Activated CD8-positive, alpha-beta memory T cell treated with anti-CD3 and anti-CD28 coated beads for 1 hour (primary cell): ENCODE measurements around the gene FBXL19.

Source experiments
- DNase-seq, 2 donors: peaks; one replicate each; pipeline ENCODE4 v3.0.0-alpha.2; 2020; ENCODE audit warnings: low read depth in 1 of 2; ENCODE audit errors: extremely low read depth in 1 of 2

Gene FBXL19

DNA sequence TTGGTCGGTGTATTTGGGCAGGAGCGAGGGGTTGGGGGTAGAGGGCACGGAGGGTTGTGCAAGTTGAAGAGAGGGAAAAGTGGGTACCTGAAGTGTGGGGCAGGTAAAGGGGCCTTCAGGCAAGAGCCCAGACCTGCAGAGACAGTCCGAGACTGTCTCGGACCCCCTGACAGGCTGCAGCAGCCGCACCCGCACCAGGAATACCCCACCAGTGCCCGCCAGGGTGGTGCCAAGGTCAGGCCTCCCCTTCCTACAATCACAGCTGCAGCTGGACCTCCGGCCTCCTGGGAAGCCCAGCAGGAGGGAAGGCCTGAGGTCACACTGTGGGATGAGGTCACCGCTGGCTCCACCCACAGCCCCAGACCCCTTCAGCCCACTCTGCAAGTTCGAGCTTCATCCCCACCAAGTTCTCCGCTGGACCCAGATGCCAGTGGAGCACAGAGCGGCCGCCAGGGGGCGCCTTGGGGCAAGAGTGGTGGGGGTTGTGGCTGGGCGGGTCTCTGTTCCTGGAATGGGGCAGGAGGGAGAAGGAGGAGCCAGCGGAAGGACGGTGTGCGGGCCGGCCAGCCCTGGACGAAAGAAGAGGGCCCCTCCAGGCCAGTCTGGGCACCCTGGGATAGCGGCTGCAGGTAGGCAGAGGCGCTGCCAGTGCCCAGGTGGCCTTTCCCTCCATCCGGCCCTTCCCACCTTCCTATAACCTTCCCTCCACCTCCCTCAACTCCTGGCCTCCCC is 61.5 kb downstream of the FBXL19 start, which contains the start of gene HSD3B7:
Gene HSD3B7, plus strand, starts transcription at position 539 of the 732 bp plus-strand sequence. CDS start 452 bp downstream, outside the sequence.
- peak; percentile 53 to 78 for DNase-seq

DNA sequence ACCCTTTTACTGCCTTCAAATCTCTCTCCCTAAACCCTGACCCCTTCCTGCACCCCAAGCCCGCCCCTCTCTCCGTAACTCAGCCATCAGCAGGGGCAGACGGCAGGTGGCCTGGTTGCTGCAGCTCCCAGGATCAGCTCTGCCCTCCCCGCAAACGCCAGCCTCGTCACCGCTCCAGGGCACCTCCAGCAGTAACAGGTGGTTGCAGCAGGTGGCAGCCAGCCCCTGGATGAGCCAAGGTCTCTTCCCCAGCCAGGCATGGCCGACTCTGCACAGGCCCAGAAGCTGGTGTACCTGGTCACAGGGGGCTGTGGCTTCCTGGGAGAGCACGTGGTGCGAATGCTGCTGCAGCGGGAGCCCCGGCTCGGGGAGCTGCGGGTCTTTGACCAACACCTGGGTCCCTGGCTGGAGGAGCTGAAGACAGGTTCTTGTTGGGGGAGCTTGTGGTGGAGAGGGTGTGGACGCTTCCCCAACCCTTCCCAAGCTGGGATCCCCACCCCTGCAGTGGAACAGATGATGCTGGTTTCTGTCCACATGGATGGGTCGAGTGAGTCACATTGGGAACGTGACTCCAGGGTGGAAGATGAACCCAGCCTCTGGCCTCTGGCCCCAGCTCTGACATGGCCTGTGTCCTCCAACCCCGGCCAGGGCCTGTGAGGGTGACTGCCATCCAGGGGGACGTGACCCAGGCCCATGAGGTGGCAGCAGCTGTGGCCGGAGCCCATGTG is 62.2 kb downstream of the FBXL19 start:
- no peak for DNase-seq

DNA sequence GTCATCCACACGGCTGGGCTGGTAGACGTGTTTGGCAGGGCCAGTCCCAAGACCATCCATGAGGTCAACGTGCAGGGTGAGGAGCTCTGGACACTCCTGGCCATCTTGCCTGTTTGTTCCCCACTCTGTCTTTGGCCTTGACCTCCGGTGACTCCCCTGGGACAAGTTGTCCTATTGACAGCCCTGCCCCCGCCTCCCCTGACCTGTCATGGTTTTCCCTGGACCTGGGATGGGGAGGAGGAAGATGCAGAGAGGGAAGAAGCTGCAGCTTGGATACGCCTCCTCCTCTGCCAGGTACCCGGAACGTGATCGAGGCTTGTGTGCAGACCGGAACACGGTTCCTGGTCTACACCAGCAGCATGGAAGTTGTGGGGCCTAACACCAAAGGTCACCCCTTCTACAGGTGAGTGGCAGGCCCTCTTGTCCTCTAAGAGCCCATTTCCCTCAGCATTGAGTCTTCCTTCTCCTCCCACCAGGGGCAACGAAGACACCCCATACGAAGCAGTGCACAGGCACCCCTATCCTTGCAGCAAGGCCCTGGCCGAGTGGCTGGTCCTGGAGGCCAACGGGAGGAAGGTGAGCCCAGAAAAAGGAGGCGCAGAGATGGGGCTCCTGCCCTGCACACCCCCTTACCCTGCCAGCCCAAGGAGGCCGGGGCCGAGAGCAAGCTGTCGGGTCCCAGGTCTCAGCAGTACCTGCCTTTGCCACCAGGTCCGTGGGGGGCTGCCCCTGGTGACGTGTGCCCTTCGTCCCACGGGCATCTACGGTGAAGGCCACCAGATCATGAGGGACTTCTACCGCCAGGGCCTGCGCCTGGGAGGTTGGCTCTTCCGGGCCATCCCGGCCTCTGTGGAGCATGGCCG is 63.0 kb downstream of the FBXL19 start:
- DNase-seq: no peak

DNA sequence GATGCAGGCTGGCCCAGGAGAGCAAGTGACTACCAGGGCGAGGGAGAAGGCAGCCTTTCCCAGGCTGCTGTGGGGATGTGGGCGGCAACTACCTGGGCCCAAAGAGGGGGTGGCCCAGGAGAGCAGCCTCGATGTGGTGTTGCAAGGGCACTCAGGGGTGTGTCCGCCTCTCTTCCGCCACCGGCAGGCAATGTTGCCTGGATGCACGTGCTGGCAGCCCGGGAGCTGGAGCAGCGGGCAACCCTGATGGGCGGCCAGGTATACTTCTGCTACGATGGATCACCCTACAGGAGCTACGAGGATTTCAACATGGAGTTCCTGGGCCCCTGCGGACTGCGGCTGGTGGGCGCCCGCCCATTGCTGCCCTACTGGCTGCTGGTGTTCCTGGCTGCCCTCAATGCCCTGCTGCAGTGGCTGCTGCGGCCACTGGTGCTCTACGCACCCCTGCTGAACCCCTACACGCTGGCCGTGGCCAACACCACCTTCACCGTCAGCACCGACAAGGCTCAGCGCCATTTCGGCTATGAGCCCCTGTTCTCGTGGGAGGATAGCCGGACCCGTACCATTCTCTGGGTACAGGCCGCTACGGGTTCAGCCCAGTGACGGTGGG is 64.3 kb downstream of the FBXL19 start:
- DNase-seq: no peak

DNA sequence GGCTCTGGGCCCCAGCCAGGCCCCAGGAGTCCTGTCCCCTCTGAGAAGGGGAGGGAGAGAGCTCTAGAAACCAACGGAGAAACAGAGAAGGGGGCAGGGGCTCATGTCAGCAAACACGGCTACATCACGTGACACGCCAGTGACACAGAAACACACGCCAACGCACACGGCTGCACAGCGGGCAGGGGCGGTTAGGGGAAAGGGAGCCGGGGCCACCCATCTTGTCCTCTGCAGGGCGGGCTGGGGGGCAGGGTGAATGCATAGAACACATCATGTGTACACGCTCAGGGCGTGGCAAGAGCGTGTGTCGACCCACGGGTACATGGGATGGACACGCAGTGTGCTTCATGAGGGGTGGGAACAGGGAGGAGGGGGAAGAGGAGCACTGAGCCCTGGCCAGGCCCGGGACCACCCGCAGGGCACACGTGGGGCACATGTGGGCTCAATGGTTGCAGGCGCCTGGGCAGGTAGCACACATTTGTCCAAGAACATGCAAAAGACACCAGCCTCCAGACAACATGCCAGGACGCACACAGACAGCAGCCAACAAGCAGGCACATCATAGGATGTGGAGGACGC is 66.2 kb downstream of the FBXL19 start:
- no peak for DNase-seq

DNA sequence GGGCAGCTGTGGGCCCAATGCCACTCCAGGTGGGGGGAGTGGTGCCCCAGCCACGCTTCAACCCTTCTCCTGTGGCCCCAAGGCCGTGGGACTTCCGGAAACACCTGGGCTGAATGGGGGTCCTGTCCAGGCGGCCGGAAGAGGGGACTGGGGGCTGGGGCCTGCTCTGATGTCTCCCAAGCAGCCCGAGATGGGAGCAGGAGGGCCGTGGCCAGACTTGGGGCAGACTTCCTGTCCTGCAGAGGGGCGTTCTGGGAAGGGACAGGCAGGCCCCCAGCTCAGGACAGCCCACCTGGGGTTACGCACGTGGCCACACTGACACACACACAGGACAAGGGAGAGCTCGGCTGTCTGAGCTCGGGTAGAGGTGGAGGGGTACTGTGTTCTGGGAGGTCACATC is 66.7 kb downstream of the FBXL19 start:
- no peak for DNase-seq

DNA sequence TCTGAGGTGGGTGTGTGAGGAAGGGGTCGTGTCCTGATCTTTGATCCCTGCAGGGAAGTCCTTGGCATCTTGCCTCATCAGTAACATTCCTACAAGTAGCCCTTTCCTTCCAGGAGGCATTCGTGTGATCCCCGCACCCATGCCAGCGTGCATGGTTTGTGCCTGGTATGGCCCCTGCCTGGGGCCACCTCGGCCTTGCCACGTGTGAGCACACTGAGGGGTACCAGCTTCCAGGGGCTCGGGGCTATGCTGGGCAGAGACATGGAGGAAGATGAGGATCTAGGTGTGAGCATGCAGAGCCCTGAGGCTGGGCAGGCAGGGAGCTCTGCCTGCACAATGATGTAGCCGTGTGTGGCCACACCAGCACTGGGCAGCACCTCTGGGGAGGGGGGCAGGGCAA is 67.7 kb downstream of the FBXL19 start:
- no peak for DNase-seq

DNA sequence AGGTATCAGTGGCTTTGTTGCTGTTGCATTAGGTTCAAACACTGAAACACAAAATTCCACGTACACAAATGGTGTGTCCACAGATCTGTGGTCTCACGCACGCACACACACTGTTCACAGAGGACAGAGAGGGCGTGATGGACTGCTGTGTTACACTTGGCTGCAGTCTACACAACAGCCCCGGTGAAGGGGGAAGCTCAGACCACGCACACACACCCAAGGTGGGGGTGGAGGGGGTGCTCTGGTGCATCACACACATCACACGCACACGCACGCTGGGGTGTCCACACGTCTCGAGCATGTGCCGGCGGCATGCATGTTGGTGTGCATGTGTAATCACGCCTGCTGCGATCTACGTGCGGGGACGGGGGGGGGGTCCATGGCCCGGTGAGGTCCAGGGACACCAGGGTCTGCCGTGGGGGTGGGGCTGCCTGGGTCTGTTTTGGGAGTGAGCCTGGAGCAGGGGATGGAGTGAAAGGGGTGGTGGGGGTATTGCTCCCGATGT is 69.0 kb downstream of the FBXL19 start:
- no peak for DNase-seq

DNA sequence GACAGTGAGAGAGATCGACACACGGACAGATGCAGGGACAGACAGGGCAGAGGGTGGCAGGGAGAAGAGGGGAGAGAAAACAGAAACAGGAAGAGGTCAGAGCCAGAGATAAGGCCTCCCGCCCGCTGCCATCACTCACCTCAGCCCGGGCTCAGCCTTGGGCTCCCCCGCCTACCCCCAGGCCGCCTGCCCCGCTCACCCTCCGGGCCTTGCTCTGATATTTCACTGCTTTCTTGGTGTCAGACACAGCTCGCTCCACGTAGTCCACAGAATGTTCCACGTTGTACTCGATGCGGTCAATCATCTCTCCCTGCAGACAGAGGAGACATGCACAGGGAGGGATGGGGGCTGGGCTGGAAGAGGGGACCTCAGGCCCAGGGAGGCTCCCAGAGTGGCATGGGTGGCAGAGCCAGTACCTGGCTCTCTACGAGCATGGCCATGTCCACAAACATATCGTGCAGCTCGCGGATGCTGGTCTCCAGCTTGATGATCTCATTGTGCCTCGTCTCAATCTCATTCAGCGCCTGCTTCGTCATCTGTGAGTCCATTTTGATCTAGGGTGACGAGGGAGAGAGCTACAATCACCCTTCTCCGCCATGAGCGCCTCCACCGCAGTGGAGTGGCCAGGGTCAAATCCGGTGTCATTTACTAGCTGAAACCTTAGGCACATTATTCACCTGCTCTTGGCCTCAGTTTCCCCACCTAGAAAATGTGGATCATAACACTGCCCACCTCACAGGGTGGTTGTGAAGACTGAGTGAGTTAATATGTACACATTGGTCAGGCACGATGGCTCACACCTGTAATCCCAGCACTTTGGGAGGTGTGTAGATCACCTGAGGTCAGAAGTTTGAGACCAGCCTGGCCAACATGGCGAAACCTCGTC is 69.8 kb downstream of the FBXL19 start:
- DNase-seq: no peak

DNA sequence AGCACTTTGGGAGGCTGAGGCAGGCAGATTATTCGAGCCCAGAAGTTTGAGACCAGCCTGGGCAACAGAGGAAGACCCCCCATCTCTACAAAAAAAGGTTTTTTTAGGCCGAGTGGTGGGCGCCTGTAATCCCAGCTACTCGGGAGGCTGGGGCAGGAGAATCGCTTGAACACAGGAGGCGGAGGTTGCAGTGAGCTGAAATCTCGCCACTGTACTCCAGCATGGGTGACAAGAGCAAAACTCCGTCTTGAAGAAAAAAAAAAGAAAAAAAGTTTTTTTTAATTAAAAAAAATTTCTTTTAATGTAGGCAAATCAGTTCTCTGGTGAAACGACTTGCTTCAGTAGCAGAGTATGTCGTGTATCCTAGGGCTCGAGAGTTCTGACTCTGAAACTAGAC is 72.6 kb downstream of the FBXL19 start:
- DNase-seq: no peak

DNA sequence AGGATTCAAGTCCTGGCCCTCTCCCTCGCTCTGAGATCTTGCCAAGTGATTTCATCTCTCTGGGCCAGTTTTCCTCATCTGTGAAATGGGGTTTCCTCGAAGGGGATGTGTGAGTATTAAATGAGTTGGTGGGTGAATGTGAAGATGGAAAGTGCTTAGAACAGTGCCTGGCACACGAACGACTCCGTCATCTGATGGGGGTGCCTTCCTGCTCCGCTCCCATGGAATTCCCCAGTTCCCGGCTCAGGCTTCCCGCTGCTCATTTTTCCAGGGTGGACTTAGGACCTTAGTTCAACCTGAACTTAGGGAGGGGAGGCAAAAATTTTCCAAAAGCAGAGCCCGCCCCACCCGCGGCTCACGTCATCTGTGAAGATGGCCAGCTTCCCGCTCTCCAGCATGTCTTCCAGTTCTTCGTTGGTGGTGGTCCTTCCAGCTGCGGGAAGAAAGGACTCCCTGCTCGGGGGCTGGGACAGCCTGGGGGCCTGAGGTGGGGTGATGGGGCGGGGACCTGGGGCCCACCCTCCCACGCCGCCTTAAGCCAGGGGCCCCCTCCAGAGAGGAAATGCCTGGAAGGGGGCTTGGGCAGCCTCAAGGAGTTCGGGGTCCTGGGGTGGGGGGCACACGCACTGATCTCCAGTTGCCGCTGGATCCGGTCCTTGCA is 73.1 kb downstream of the FBXL19 start:
- no peak for DNase-seq

DNA sequence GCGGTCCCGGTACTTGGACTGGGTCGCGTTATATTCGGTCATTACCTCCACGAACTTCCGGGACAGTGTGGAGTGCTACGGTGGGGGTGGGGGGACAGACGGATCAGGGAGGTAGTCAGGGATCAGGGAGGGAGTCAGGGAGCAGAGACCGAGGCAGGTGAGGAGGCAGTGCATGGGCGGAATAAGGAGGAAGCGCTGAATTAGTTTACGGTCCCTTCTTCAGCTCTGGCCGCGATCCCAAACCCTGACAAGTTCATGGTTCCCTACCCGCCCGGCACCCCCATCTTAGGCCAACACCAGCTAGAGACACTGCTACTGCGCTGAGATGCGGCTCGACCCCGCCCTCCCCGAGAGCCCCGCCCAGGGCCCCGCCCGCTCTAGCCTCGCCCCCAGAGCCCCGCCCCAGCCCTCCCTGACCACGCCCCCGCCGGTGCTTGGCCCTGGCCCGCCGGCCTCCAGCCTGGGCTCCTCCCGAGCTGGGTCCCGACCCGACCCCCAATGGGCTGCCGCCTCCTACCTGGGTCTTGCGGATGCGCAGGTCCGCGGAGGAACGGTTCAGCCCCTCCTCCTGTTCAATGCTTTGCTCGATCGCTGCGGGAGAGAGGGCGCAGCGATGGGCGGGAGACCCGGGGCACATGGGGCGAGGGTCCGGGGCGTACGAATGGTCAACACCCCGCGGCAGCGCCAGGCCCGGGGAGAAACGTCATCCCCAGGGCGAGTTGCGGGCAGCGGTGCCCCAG is 73.8 kb downstream of the FBXL19 start:
- DNase-seq: peak; percentile 48 to 80

DNA sequence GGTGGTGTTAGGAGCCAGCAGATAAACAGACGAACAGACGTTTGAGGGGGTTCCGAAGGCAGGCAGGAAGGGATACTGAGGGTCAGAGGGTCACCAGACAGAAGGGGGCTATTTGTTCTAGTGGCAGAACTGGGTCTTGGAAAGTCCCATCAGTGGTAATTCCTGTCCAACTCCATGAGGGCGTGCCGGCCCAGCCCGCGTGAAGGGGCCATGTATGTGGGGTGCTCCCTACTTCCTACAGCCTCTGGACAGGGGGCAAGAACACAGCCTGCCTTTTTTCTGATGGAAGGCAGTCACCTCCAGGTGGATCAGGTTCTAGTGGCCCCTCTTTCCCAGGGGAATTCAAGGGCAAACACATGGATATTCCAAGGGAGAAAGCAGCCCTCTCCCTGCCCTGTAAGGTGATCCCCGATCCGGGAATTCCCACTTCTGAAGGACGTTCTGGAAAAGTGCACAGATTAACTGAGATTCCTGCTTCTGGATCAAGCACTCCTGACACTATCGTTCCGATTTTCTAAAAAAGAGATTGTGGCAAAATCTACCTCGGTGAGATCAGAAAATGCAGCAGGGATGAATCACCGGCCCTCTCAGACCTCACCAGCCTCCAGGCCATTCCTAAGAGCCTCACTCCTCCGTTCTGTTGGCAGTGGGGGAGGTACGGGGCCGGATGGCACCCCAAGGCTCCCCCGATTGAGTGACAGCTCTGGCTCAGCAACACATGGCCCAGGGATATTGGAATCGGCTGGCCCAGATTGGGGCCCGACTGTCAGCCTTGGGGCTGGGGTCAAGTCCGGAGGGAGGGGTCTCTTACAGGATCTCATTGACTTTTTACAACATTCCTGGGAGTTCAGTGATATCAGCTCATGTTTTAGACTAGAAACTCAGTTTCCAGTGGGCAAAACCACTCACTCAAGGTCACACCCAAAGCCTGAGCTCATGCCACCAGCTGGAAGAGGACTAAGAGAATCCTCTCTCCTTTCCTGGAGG is 74.6 kb downstream of the FBXL19 start:
- DNase-seq: no peak
